Activated CD4-positive, alpha-beta T cell treated with anti-CD3 and anti-CD28 coated beads for 36 hours (primary cell): ENCODE results near the gene LILRA5. TPM values are rescaled to one million over a fixed set of nuclear protein-coding genes. Genes with fewer than 3 reads are reported as not detected.
"Not testable (repeated sequence)": the region's sequence is repeated elsewhere in the genome, so short reads cannot be mapped to it uniquely, and the experiment has no call there.

Experiments used
- ATAC-seq: fragments of 200-7000 bp; cut with Tn5 transposase; one replicate; pipeline ENCODE4 v1.10.0; 2021; ENCODE audit warnings: mild to moderate bottlenecking, moderate library complexity
- CTCF ChIA-PET: fragments of 350-600 bp; sonication (Branson Sonifier 250); formaldehyde crosslinking; loops from one replicate; lab custom pipeline; 2021; ENCODE audit warnings: antibody characterized with exemption; lab: Charles Lee
- POLR2A ChIA-PET: fragments of 350-600 bp; sonication (Branson Sonifier 250); formaldehyde crosslinking; loops from one replicate; lab custom pipeline; 2021; ENCODE audit warnings: antibody characterized with exemption, inconsistent platforms; lab: Charles Lee
- DNase-seq: peaks from one replicate; pipeline ENCODE4 v3.0.0-alpha.2; 2020
- H3K27ac Mint-ChIP-seq: one replicate; pipeline ENCODE4 v1.8.0; 2021; ENCODE audit warnings: mixed read lengths
- H3K27me3 Mint-ChIP-seq: one replicate; pipeline ENCODE4 v1.8.0; 2021; ENCODE audit warnings: mixed read lengths
- H3K36me3 Mint-ChIP-seq: one replicate; pipeline ENCODE4 v1.8.0; 2021; ENCODE audit warnings: low read depth, mixed read lengths
- H3K4me1 Mint-ChIP-seq: one replicate; pipeline ENCODE4 v1.8.0; 2021; ENCODE audit warnings: mixed read lengths
- H3K4me3 Mint-ChIP-seq: one replicate; pipeline ENCODE4 v1.8.0; 2021; ENCODE audit warnings: mild to moderate bottlenecking, moderate library complexity, mixed read lengths
- H3K9me3 Mint-ChIP-seq: one replicate; pipeline ENCODE4 v1.8.0; 2021; ENCODE audit warnings: low read depth, mixed read lengths
- intact Hi-C, 2 experiments: fragments of 100-400 bp; cut with DNase I in 1 of 2; cut with micrococcal nuclease in 1 of 2; formaldehyde crosslinking; loops; one replicate each; pipeline versions ENCODE4 v1.14.2 to v1.15.1; 2022 to 2024; cut with DNase I, micrococcal nuclease
- total RNA-seq, 2 experiments: library from RNA; stranded (reverse); gene quantifications; one replicate each; pipeline ENCODE4 v1.2.3, GENCODE V29; 2021

Gene LILRA5
- total RNA-seq, 2 experiments from 2014 or later: not detected

DNA sequence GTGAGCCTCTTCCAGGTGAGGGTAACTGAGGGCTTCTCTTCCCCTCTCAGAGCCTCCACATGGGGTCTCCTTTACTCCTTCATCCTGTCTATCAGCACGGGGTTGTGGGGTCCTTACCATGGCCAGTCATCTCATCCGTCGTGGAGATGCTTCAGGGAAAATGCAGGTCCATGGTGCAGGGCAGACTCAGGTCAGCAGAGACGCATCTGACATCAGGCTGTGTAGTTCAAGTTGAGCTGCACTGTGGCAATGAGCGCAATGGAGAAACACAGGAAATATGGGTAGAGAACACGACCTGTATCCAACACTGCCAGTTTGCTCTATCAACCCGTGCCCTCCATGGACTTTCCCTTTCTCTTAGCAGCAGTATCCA, 13.9 kb downstream of the LILRA5 start:
- ChIA-PET CTCF (no interaction called here), POLR2A (no interaction called here)
- DNase-seq: no peak
- Mint-ChIP-seq H3K4me1 (peaks cover 9% of the 10 kb centered on the region), H3K36me3 (no peaks in the 10 kb centered on the region), H3K27me3 (peaks cover 2% of the 10 kb centered on the region), H3K9me3 (no peaks in the 10 kb centered on the region), H3K4me3 (no peak overlapping the region), H3K27ac (no peak overlapping the region)
- ATAC-seq: no peak
- intact Hi-C loops: loop anchor here in 1 of 2 experiments (5.0 kb wide), 1 partner anchor 333 kb away; the partner anchor contains the start of gene LILRB1

DNA sequence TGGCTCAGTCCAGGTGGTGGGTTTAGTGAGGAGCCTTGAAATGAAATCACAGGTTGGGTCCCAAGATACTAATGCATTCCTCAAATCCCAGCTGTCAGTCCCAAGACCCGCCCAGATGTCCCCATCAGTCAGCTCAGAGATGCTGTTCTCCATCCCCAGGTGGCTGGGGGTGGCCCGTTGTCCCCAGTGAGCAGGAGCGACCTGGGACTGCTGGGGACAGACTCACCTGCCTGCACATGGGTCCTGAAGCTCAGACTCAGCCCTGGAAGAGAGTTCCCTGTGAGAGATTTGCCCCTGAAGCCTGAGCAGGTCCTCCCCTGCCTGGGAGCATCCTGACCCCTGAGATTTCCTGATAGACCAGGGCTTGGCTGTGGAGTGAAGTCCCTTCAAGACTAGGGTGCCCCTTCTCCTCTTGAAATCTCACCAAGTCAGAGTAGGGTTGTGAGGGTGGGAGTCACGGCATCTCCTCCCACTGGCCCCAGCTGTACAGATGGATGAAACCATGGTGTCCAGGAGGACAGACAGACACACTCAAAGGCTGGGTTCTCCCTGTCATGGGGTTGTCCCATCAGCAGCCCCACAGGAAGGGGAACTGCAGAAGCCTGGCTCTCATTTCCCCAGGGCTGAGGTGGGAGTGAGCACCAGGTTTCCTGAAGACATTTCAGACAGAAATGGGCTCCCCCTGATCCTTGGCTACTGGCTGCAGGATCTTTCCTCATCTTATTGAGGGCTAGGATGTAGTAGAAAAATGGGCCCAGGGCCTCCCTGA, 14.4 kb downstream of the LILRA5 start:
- no peaks in the 10 kb centered on the region for H3K9me3 Mint-ChIP-seq
- intact Hi-C loops: loop anchor here in 1 of 2 experiments (5.0 kb wide), 1 partner anchor 334 kb away; the partner anchor contains the start of gene LILRB1
- peaks cover 4% of the 10 kb centered on the region for H3K4me1 Mint-ChIP-seq
- H3K36me3 Mint-ChIP-seq: no peaks in the 10 kb centered on the region
- POLR2A ChIA-PET: no interaction called here
- no peak overlapping the region for H3K4me3 Mint-ChIP-seq
- peaks cover 2% of the 10 kb centered on the region for H3K27me3 Mint-ChIP-seq
- H3K27ac Mint-ChIP-seq: no peak overlapping the region
- ATAC-seq: no peak
- DNase-seq: no peak
- CTCF ChIA-PET: no interaction called here

DNA sequence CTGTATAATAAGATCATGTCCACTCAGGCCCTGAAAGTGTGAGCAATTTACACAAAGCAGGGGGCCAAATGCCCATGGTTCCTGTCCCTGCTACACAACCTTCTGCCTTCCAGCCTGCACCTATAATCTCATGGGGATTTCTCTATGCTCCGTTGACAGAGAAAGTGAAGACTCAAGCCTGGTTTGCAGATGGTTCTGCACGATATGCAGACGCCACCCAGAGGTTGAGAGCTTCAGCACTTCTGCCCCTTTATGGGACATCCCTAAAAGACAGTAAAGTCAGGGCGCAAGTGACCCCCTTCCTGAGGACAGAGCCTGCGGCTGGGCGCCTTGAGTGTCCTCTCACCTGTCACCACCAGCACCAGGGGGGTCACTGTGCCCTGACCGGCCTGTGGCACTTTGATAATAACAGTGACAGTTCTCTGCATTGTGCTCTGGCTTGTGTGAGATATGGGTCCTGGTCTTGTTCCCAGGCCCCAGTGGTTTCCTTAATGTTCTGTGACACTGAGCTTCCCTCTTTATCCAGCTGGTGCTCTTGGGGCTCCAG, 15.1 kb downstream of the LILRA5 start:
- ATAC-seq (no peak), DNase-seq (no peak)
- Mint-ChIP-seq H3K9me3 (no peaks in the 10 kb centered on the region), H3K27ac (no peak overlapping the region), H3K27me3 (peaks cover 6% of the 10 kb centered on the region), H3K36me3 (no peaks in the 10 kb centered on the region), H3K4me3 (no peak overlapping the region), H3K4me1 (no peaks in the 10 kb centered on the region)
- POLR2A ChIA-PET: no interaction called here
- CTCF ChIA-PET: no interaction called here
- intact Hi-C loops: loop anchor here in 1 of 2 experiments (5.0 kb wide), 1 partner anchor 334 kb away; the partner anchor contains the start of gene LILRB1

DNA sequence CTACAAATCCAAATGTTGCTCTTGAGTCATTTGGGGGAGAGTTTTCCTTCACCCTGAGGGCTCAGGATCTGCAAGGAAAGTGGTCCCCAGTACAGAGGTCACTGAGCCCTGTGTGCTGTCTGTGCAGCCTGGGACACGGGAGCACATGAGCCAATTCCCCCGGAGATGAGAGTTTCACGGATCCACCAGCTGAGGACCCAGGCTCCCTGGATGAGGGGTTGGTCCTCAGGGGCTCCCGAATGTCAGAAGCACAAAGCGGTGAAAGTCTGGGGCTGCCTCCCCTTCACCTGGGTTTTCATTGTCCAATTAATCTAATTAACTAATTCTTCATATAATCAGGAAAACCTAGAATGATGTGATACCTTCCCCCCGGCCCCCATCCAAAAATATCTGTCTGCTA, 18.4 kb downstream of the LILRA5 start:
- Mint-ChIP-seq H3K4me1 (no peaks in the 10 kb centered on the region), H3K27me3 (peaks cover 7% of the 10 kb centered on the region), H3K27ac (no peak overlapping the region), H3K9me3 (no peaks in the 10 kb centered on the region), H3K4me3 (no peak overlapping the region), H3K36me3 (no peaks in the 10 kb centered on the region)
- ChIA-PET POLR2A (no interaction called here), CTCF (no interaction called here)
- ATAC-seq: no peak
- DNase-seq: no peak
- intact Hi-C loops: no loop called here

DNA sequence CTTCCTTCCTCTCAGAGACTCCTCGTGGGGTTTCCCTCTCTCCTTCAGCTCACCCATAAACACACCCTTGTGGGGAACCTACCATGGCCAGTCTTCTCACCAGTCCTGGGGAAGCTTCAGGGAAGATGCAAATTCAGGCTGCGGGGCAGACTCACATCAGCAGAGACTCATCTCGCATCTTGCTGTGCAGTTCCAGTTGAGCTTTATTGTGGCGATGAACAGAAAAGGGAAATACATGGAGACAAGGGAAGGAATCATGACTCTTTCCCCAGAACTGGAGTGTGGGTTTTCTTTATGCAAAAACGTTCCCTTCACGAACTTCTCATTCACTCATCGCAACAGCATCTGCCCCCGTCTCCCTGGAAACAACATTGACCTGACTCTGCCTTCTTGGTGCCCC, 23.8 kb downstream of the LILRA5 start:
- H3K36me3 Mint-ChIP-seq: not testable (repeated sequence)

DNA sequence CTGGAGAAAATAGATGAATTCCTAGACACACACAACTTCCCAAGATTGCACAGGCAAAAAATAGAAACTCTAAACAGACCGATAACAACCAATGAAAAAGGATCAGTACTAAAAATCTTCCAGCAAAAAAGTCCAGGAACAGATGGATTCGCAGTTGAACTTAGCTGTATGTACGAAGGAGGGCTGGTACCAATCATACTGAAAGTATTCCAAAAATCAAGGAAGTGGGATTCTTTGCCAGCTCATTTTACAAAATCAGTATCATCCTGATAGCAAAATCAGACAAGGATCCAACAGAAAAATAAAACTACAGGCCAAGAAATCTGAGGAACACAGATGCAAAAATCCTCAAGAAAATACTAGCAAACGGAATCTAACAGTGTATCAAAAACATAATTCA, 25.5 kb downstream of the LILRA5 start:
- intact Hi-C loops: no loop called here
- ATAC-seq (no peak), DNase-seq (no peak)
- Mint-ChIP-seq H3K4me1 (no peaks in the 10 kb centered on the region), H3K27me3 (peaks cover 8% of the 10 kb centered on the region), H3K9me3 (no peaks in the 10 kb centered on the region), H3K4me3 (no peak overlapping the region), H3K36me3 (no peaks in the 10 kb centered on the region), H3K27ac (no peak overlapping the region)
- ChIA-PET CTCF (no interaction called here), POLR2A (no interaction called here)

More for the DNA sequence above, 23.8 kb downstream of the LILRA5 start:
- H3K4me1 Mint-ChIP-seq, POLR2A ChIA-PET, intact Hi-C loops, DNase-seq, H3K9me3 Mint-ChIP-seq, H3K27ac Mint-ChIP-seq, CTCF ChIA-PET, H3K4me3 Mint-ChIP-seq, ATAC-seq: not testable (repeated sequence)
- H3K27me3 Mint-ChIP-seq: peaks cover 12% of the 10 kb centered on the region

DNA sequence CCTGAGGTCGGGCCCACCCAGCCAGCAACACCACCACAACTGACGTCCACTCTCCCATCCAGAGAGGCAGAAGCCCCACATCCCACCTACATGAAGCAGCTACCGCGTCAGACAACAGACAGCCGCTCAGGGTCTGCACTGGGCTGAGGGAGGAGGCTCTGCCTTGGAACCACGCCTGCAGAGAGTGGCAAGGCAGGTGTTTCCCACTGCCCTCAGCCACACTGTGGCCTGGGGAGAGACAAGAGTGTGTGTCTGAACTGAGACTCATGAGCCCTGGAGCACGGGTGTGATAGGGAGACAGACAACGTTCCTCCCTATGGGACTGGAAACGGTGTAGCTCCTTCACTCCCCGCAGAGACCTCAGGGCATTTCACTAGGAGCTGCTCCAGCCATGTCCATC, 26.7 kb downstream of the LILRA5 start:
- H3K36me3 Mint-ChIP-seq, DNase-seq, H3K9me3 Mint-ChIP-seq, intact Hi-C loops, ATAC-seq, POLR2A ChIA-PET, CTCF ChIA-PET, H3K27ac Mint-ChIP-seq, H3K4me3 Mint-ChIP-seq, H3K4me1 Mint-ChIP-seq: not testable (repeated sequence)
- H3K27me3 Mint-ChIP-seq: peaks cover 16% of the 10 kb centered on the region

DNA sequence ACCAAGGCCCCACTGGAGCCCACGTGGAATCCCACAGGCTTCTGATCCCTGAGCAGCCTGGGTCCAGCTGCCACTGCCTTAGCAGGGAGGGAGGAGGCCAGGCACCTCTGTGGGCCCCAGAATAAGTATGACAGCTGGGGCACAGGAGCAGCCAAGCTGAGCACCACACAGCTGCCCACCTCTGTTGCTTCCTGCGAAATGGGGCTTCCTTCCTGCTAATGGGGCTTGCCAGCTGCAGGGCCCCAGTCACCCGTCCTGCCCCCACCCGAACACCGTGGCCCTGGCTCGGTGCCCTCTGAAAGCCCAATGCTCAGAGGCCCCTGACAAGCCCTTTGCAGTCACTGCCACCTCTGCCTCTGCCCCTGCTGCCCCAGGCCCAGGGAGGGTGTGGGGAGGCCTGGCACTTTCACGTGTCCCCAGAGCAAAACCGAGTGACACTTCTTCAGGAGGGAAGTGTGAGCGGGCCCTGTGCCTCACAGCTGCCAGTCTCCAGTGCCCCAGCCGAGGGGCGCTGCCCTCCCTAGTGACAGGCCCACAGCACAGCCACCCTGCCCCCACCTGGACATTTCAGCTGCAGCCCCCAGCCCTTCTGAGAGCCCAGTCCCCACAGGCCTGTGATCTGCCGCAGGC, 27.4 kb downstream of the LILRA5 start:
- peaks cover 23% of the 10 kb centered on the region for H3K27me3 Mint-ChIP-seq
- H3K36me3 Mint-ChIP-seq, intact Hi-C loops, H3K4me3 Mint-ChIP-seq, H3K4me1 Mint-ChIP-seq, POLR2A ChIA-PET, H3K9me3 Mint-ChIP-seq, H3K27ac Mint-ChIP-seq, ATAC-seq, CTCF ChIA-PET, DNase-seq: not testable (repeated sequence)

DNA sequence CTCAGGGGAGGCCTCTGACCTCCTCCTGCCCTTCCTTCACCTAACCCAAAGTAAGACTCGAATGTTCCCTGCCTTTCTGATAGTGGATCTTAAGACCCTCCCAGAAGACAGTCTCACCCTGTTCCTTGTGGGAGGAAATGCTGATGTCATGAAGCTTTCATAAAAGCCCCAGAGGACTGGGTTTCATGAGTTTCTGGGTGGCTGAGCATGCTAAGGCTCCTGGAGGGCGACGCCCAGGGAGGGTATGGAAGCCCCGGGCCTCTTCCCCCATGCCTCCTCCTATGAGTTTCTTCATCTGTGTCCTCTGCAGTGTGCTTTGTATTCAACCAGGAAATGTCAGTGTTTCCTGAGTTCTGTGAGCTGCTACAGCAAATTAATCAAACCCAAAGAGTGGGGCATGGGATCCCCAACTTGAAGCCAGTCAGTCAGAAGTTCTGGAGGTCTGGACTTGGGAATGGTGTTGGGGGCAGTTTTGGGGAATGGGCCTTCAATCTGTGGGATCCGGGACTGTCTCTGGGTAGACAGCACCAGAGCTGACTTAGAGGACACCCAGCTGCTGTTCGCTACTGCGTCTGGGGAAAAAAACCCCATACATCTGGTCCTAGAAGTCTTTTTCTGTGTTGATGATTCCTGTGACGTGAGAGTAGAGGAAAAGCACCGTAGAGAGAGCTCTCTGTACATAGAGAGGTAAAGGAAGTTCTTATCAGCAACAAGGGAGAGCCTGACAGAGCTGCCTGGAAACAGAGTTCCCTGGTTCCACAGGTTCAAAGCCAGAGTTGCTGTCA, 30.1 kb downstream of the LILRA5 start:
- no peak overlapping the region for H3K4me3 Mint-ChIP-seq
- H3K27me3 Mint-ChIP-seq: peaks cover 37% of the 10 kb centered on the region
- POLR2A ChIA-PET: no interaction called here
- DNase-seq (no peak), ATAC-seq (no peak)
- H3K36me3 Mint-ChIP-seq: no peaks in the 10 kb centered on the region
- no peaks in the 10 kb centered on the region for H3K4me1 Mint-ChIP-seq
- CTCF ChIA-PET: interaction anchor here (0.8 kb wide), 1 partner anchor 17 kb away, joined by 3 read pairs; no protein-coding TSS in a partner anchor
- intact Hi-C loops: loop anchor here in 1 of 2 experiments (5.0 kb wide), 1 partner anchor 349 kb away; the partner anchor contains the start of gene LILRB1
- no peaks in the 10 kb centered on the region for H3K9me3 Mint-ChIP-seq
- H3K27ac Mint-ChIP-seq: no peak overlapping the region

DNA sequence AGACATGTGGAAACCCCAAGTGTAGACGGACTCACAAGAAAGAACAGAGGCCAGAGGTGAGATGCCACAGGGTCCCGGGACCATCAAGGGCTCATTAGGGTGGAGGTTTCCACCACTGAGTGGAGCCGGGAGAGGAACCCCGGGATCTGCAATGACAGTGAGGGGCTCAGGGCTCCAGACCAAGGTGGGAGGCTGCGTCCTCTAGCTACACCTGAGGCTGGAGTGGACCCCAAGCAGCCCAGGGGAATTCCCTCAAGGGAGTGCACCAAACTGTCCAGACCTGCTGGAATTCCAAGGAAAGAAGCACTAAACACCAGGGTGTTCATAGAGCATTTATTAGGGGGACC, 31.3 kb downstream of the LILRA5 start:
- H3K27ac Mint-ChIP-seq, H3K36me3 Mint-ChIP-seq, DNase-seq, H3K4me1 Mint-ChIP-seq, ATAC-seq, H3K4me3 Mint-ChIP-seq, POLR2A ChIA-PET, CTCF ChIA-PET, H3K9me3 Mint-ChIP-seq: not testable (repeated sequence)
- intact Hi-C loops: loop anchor here in 1 of 2 experiments (5.0 kb wide), 1 partner anchor 351 kb away; the partner anchor contains the start of gene LILRB1
- H3K27me3 Mint-ChIP-seq: peaks cover 37% of the 10 kb centered on the region

DNA sequence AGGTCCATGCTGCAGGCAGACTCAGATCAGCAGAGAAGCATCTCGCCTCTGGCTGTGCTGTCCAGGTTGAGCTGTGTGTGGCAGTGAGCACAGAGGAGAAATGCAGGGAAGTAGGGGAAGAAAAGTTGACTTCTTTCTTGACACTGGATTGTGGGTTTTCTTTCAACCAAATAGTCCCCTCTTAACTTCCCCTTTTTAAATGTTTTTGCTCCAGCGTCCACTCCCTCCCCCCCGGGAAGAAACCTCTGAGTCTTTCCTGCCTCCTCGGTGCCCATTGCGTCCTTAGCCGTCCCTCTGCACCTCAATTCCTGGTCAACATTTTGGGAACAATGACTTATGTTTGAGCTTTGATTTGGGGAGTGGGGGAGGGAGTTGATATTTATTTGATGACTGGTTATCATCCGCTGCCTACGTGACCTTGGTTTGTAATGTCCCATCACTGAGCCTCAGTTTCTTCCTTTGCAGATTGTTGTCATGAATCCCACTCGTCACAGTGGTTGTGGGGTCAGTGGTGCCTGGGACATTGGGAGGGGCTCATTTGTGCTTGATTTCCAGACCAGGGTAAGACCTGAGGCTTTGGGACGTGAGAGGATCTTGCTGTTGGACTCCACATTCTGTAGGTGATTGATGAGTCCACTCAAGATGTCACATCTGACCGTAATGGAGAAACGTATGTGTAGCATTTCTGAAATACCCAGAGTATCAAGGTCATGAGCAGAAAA, 31.8 kb downstream of the LILRA5 start, which contains the start of gene LILRB2:
Gene LILRB2, minus strand, starts transcription at position 104 of the 722 bp plus-strand sequence. CDS start 614 bp downstream, outside the sequence.
- ATAC-seq (no peak), DNase-seq (no peak)
- CTCF ChIA-PET: no interaction called here
- Mint-ChIP-seq H3K27ac (no peak within 1 kb of the TSS), H3K4me1 (no peaks in the 10 kb centered on the region), H3K27me3 (peaks cover 39% of the 10 kb centered on the region), H3K36me3 (no peaks in the 10 kb centered on the region), H3K4me3 (no peak within 1 kb of the TSS), H3K9me3 (no peaks in the 10 kb centered on the region)
- intact Hi-C loops: loop anchor here in 1 of 2 experiments (5.0 kb wide), 1 partner anchor 351 kb away; the partner anchor contains the start of gene LILRB1
- POLR2A ChIA-PET: no interaction called here
